Caco-2 (cell line): ENCODE measurements around the gene GULP1. TPM values are rescaled to one million over a fixed set of nuclear protein-coding genes. Genes with fewer than 3 reads are reported as not detected.

Experiments used
- BruUV-seq: library from RNA; stranded (reverse); fragments of 400-500 nt; replicated peaks from 2 replicates; lab custom pipeline; 2021; lab: Mats Ljungman, UMichigan
- CTCF ChIA-PET: fragments of 300-600 bp; sonication (Branson Sonifier 250); formaldehyde crosslinking; loops from one replicate; lab custom pipeline; 2022; ENCODE audit warnings: antibody characterized with exemption; lab: Charles Lee
- POLR2A ChIA-PET: fragments of 300-600 bp; sonication (Branson Sonifier 250); formaldehyde crosslinking; loops from one replicate; lab custom pipeline; 2022; ENCODE audit warnings: antibody characterized with exemption; lab: Charles Lee
- DNase-seq, 2 experiments: peaks; one replicate each; pipeline versions ENCODE4 v3.0.0 to v3.0.0-alpha.2; 2020 to 2022
- H3K27me3 ChIP-seq: replicated peaks from 2 replicates; pipeline ENCODE4 v1.6.0; 2011; ENCODE audit warnings: low read length; ENCODE audit not compliant: control insufficient read depth, insufficient read depth
- H3K36me3 ChIP-seq: 2 replicates; pipeline ENCODE4 v1.5.1; 2011; ENCODE audit warnings: low read length; ENCODE audit not compliant: control insufficient read depth, insufficient read depth
- H3K4me1 ChIP-seq: fragments of 250-450 bp; sonication (Bioruptor Pico); 2 replicates; pipeline ENCODE4 v1.5.1; 2020; ENCODE audit warnings: mild to moderate bottlenecking
- H3K4me3 ChIP-seq: 2 replicates; pipeline ENCODE4 v1.5.1; 2011; ENCODE audit warnings: low read depth, mild to moderate bottlenecking, control low read depth, low read length
- H3K9me3 ChIP-seq: fragments of 250-450 bp; sonication (Bioruptor Pico); 2 replicates; pipeline ENCODE4 v1.5.1; 2020; ENCODE audit warnings: mild to moderate bottlenecking, moderate library complexity
- H3K27ac Mint-ChIP-seq: one replicate; pipeline ENCODE4 v1.8.0; 2022; ENCODE audit warnings: mixed read lengths; ENCODE audit not compliant: unreplicated experiment
- H3K27me3 Mint-ChIP-seq: one replicate; pipeline ENCODE4 v1.8.0; 2022; ENCODE audit warnings: mixed read lengths; ENCODE audit not compliant: insufficient read depth, unreplicated experiment
- H3K36me3 Mint-ChIP-seq: one replicate; pipeline ENCODE4 v1.8.0; 2022; ENCODE audit warnings: mild to moderate bottlenecking, mixed read lengths; ENCODE audit not compliant: insufficient read depth, unreplicated experiment
- H3K4me1 Mint-ChIP-seq: one replicate; pipeline ENCODE4 v1.8.0; 2022; ENCODE audit warnings: low read depth, mixed read lengths; ENCODE audit not compliant: unreplicated experiment
- H3K4me3 Mint-ChIP-seq: one replicate; pipeline ENCODE4 v1.8.0; 2022; ENCODE audit warnings: mild to moderate bottlenecking, moderate library complexity, mixed read lengths; ENCODE audit not compliant: unreplicated experiment
- H3K9me3 Mint-ChIP-seq: one replicate; pipeline ENCODE4 v1.8.0; 2022; ENCODE audit warnings: mixed read lengths; ENCODE audit not compliant: unreplicated experiment
- intact Hi-C: fragments of 100-400 bp; cut with micrococcal nuclease; formaldehyde crosslinking; loops from one replicate; pipeline ENCODE4 v1.10.0; 2022; ENCODE audit not compliant: unreplicated experiment
- total RNA-seq: library from RNA; stranded (reverse); gene quantifications from 2 replicates; pipeline ENCODE4 v1.2.3, GENCODE V29; 2022
- TF ChIP-seq, protein P1 (sequence below), 2 experiments: fragments of 200-600 bp in 1 of 2; IDR thresholded peaks; 1 replicate in 1 of 2; 2 replicates in 1 of 2; pipeline versions ENCODE4 v1.5.1 to v1.8.0; 2011 to 2022; ENCODE audit warnings: antibody characterized with exemption in 1 of 2, control low read depth in 1 of 2, inconsistent platforms in 1 of 2, low read depth in 1 of 2, low read length in 1 of 2, mild to moderate bottlenecking in 1 of 2, moderate library complexity in 1 of 2; ENCODE audit not compliant: insufficient read depth in 1 of 2, severe bottlenecking in 1 of 2, unreplicated experiment in 1 of 2

GULP1 gene
- total RNA-seq, 1 experiment from 2014 or later: 32.4 TPM

DNA sequence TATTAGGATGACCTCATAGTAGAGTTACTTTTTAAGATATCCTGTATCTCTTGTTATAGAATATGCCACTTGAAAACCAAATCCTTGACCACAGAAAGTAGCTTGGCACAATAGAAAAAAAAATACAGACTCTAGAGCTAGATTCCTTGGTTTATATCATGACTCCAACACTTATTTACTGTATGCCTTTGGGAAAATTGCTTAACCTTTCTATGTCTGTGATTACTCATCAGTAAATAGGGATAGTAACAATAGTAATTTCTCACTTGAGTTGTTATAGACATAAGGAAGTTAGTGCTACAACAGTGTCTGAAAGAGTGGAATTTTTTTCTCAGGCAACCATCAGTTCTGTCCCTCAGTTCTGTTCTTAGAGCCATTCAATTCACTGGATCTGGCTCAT lies 193.8 kb downstream of the GULP1 start:
- TF ChIP-seq, protein P1, sequence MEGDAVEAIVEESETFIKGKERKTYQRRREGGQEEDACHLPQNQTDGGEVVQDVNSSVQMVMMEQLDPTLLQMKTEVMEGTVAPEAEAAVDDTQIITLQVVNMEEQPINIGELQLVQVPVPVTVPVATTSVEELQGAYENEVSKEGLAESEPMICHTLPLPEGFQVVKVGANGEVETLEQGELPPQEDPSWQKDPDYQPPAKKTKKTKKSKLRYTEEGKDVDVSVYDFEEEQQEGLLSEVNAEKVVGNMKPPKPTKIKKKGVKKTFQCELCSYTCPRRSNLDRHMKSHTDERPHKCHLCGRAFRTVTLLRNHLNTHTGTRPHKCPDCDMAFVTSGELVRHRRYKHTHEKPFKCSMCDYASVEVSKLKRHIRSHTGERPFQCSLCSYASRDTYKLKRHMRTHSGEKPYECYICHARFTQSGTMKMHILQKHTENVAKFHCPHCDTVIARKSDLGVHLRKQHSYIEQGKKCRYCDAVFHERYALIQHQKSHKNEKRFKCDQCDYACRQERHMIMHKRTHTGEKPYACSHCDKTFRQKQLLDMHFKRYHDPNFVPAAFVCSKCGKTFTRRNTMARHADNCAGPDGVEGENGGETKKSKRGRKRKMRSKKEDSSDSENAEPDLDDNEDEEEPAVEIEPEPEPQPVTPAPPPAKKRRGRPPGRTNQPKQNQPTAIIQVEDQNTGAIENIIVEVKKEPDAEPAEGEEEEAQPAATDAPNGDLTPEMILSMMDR (IDR thresholded peaks at IDR 0.05; ENCODE audit: insufficient read depth in 1 of 2, low read depth in 1 of 2, low read length in 1 of 2, severe bottlenecking in 1 of 2, unreplicated experiment in 1 of 2): no peak
- CTCF ChIA-PET: no interaction called here
- Mint-ChIP-seq H3K27me3 (no peaks in the 10 kb centered on the region), H3K9me3 (no peaks in the 10 kb centered on the region), H3K27ac (no peak overlapping the region), H3K36me3 (no peaks in the 10 kb centered on the region), H3K4me3 (no peak overlapping the region), H3K4me1 (no peaks in the 10 kb centered on the region)
- BruUV-seq: no TSS peak
- Histone ChIP-seq H3K36me3 (no peaks in the 10 kb centered on the region), H3K4me3 (no peak overlapping the region), H3K4me1 (no peaks in the 10 kb centered on the region), H3K27me3 (no peaks in the 10 kb centered on the region), H3K9me3 (no peaks in the 10 kb centered on the region)
- POLR2A ChIA-PET: no interaction called here
- DNase-seq: no peak
- intact Hi-C loops: no loop called here

DNA sequence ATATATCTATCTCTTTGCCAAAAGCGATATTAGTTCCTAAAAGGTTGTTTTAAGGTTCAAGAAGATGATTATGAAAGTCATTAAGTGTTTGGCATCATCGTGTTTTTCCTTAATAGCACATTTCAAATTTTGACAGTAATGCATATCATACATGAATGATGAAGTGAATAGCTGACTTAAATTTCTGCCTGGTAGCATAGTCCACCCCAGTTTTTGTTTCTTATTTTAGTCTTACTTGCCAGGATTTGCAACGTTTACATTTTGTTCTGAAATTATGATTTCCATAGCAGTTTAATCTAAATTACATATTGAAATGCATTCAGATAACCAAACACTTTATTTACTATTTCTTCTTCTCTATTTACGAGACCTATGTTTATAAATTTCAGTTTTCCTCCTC lies 201.1 kb downstream of the GULP1 start:
- POLR2A ChIA-PET: no interaction called here
- Mint-ChIP-seq H3K4me1 (no peaks in the 10 kb centered on the region), H3K27me3 (no peaks in the 10 kb centered on the region), H3K36me3 (no peaks in the 10 kb centered on the region), H3K27ac (no peak overlapping the region), H3K9me3 (no peaks in the 10 kb centered on the region), H3K4me3 (no peak overlapping the region)
- Histone ChIP-seq H3K4me3 (no peak overlapping the region), H3K9me3 (no peaks in the 10 kb centered on the region), H3K36me3 (no peaks in the 10 kb centered on the region), H3K4me1 (no peaks in the 10 kb centered on the region), H3K27me3 (no peaks in the 10 kb centered on the region)
- no peak for DNase-seq
- CTCF ChIA-PET: no interaction called here
- TF ChIP-seq, protein P1 (IDR thresholded peaks at IDR 0.05; ENCODE audit: insufficient read depth in 1 of 2, low read depth in 1 of 2, low read length in 1 of 2, severe bottlenecking in 1 of 2, unreplicated experiment in 1 of 2): no peak
- intact Hi-C loops: no loop called here
- BruUV-seq: no TSS peak

DNA sequence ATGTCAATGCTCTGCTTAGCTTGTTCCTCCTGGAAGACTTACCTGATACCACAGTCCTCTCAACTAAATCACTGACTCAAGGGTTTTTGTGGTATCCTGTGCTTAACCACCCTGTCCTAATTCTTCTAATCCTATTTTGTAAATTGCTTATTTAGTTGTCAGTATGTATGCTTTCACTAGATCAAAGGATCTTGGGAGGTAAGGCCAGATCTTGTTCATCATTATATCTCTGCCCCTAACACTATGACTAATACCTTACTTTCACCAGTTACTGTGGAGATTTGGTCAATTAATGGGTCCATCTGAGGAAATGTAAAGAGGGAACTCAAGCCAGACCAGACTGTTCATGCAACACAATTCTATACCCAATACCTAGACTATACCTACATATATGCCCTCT lies 203.2 kb downstream of the GULP1 start:
- H3K4me1 ChIP-seq: no peaks in the 10 kb centered on the region
- no peak overlapping the region for H3K4me3 ChIP-seq
- no peaks in the 10 kb centered on the region for H3K27me3 ChIP-seq
- intact Hi-C loops: no loop called here
- no peaks in the 10 kb centered on the region for H3K9me3 ChIP-seq
- BruUV-seq: no TSS peak
- CTCF ChIA-PET: no interaction called here
- DNase-seq: no peak
- Mint-ChIP-seq H3K36me3 (no peaks in the 10 kb centered on the region), H3K27ac (no peak overlapping the region), H3K4me1 (no peaks in the 10 kb centered on the region), H3K4me3 (no peak overlapping the region), H3K27me3 (no peaks in the 10 kb centered on the region), H3K9me3 (no peaks in the 10 kb centered on the region)
- no peaks in the 10 kb centered on the region for H3K36me3 ChIP-seq
- TF ChIP-seq, protein P1 (IDR thresholded peaks at IDR 0.05; ENCODE audit: insufficient read depth in 1 of 2, low read depth in 1 of 2, low read length in 1 of 2, severe bottlenecking in 1 of 2, unreplicated experiment in 1 of 2): no peak
- POLR2A ChIA-PET: no interaction called here
